SU-DHL-6 (cell line): ENCODE measurements around the gene HOXC11.

Experiments
- H2AFZ ChIP-seq: fragments of 200-600 bp; sonication (generic); 2 replicates; pipeline ENCODE4 v1.6.1; 2014; ENCODE audit warnings: low read depth, mild to moderate bottlenecking, moderate library complexity, mixed read lengths, antibody characterized with exemption, low read length; ENCODE audit not compliant: severe bottlenecking
- H3F3A ChIP-seq: fragments of 200-600 bp; shearing (Covaris generic); 2 replicates; pipeline ENCODE4 v1.6.0; 2016; ENCODE audit warnings: antibody characterized with exemption, mild to moderate bottlenecking; ENCODE audit not compliant: insufficient read depth
- H3K27ac ChIP-seq: fragments of 200-600 bp; sonication (generic); 2 replicates; pipeline ENCODE4 v1.5.1; 2016; ENCODE audit warnings: low read depth, mild to moderate bottlenecking, low read length, moderate library complexity, mixed read lengths
- H3K27me3 ChIP-seq: fragments of 200-600 bp; sonication (generic), shearing (Covaris generic); 2 replicates; pipeline ENCODE4 v1.6.0; 2014; ENCODE audit warnings: mild to moderate bottlenecking, low read length
- H3K36me3 ChIP-seq: fragments of 200-600 bp; sonication (generic); 2 replicates; pipeline ENCODE4 v1.6.1; 2014; ENCODE audit warnings: mild to moderate bottlenecking, low read length, mixed read lengths
- H3K4me2 ChIP-seq: fragments of 300-600, 200-600 bp; shearing (Covaris generic), sonication (generic); 2 replicates; pipeline ENCODE4 v1.6.0; 2014; ENCODE audit warnings: low read length, low read depth, mild to moderate bottlenecking; ENCODE audit not compliant: poor library complexity, severe bottlenecking
- H3K4me3 ChIP-seq: fragments of 200-600 bp; sonication (generic); 2 replicates; pipeline ENCODE4 v1.5.1; 2014; ENCODE audit warnings: antibody characterized with exemption, low read length, mild to moderate bottlenecking, mixed read lengths; ENCODE audit not compliant: insufficient read depth, poor library complexity, severe bottlenecking
- H3K79me2 ChIP-seq: fragments of 200-600 bp; sonication (generic); 2 replicates; pipeline ENCODE4 v1.6.1; 2014; ENCODE audit warnings: mild to moderate bottlenecking, low read length, moderate library complexity; ENCODE audit not compliant: insufficient read depth
- H3K9ac ChIP-seq: fragments of 200-600 bp; sonication (generic); 2 replicates; pipeline ENCODE4 v1.7.0; 2014; ENCODE audit warnings: mild to moderate bottlenecking, low read length
- H3K9me2 ChIP-seq: fragments of 200-600 bp; sonication (generic); replicated peaks from 2 replicates; pipeline ENCODE4 v1.6.1; 2014; ENCODE audit warnings: low read length; ENCODE audit not compliant: insufficient read depth
- H3K9me3 ChIP-seq: fragments of 200-600 bp; sonication (generic); 2 replicates; pipeline ENCODE4 v1.6.1; 2014; ENCODE audit warnings: low read length, mixed read lengths; ENCODE audit not compliant: insufficient read depth
- H4K20me1 ChIP-seq: fragments of 200-600 bp; sonication (generic); 2 replicates; pipeline ENCODE4 v1.6.1; 2014; ENCODE audit warnings: low read depth, mild to moderate bottlenecking, antibody characterized with exemption, low read length, moderate library complexity, mixed read lengths
- EZH2phosphoT487 ChIP-seq: fragments of 200-600 bp; sonication (generic), shearing (Covaris generic); conservative IDR thresholded peaks from 2 replicates; pipeline ENCODE4 v1.6.1; 2018; ENCODE audit warnings: mild to moderate bottlenecking, antibody characterized with exemption, low read length, moderate library complexity, mixed read lengths
- TF ChIP-seq, protein P1 (sequence below): fragments of 200-600 bp; sonication (generic); IDR thresholded peaks from one replicate; pipeline ENCODE4 v1.5.1; 2017; ENCODE audit warnings: antibody characterized with exemption, mild to moderate bottlenecking, low read length, moderate library complexity; ENCODE audit not compliant: insufficient read depth, poor library complexity, severe bottlenecking

Gene HOXC11

GRCh38 chr12:53965281-53966084, 7.4 kb upstream of the HOXC11 start:
- no peak overlapping the region for H3K4me3 ChIP-seq
- 0 out of 2 replicates have a peak, but pooled peaks cover 4% of the 10 kb centered on the region for H3K27me3 ChIP-seq
- TF ChIP-seq, protein P1, sequence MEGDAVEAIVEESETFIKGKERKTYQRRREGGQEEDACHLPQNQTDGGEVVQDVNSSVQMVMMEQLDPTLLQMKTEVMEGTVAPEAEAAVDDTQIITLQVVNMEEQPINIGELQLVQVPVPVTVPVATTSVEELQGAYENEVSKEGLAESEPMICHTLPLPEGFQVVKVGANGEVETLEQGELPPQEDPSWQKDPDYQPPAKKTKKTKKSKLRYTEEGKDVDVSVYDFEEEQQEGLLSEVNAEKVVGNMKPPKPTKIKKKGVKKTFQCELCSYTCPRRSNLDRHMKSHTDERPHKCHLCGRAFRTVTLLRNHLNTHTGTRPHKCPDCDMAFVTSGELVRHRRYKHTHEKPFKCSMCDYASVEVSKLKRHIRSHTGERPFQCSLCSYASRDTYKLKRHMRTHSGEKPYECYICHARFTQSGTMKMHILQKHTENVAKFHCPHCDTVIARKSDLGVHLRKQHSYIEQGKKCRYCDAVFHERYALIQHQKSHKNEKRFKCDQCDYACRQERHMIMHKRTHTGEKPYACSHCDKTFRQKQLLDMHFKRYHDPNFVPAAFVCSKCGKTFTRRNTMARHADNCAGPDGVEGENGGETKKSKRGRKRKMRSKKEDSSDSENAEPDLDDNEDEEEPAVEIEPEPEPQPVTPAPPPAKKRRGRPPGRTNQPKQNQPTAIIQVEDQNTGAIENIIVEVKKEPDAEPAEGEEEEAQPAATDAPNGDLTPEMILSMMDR: no peak
- no peak for TF ChIP-seq EZH2phosphoT487
- H4K20me1 ChIP-seq: no peaks in the 10 kb centered on the region
- no peak overlapping the region for H2AFZ ChIP-seq
- no peaks in the 10 kb centered on the region for H3K79me2 ChIP-seq
- H3K27ac ChIP-seq: no peak overlapping the region
- no peaks in the 10 kb centered on the region for H3K36me3 ChIP-seq
- H3K9ac ChIP-seq: no peak overlapping the region
- H3K9me2 ChIP-seq: no peaks in the 10 kb centered on the region
- no peaks in the 10 kb centered on the region for H3K9me3 ChIP-seq
- H3K4me2 ChIP-seq: no peak overlapping the region
- no peaks in the 10 kb centered on the region for H3F3A ChIP-seq

GRCh38 chr12:53966085-53966384, 6.9 kb upstream of the HOXC11 start:
- 0 out of 2 replicates have a peak, but pooled peaks cover 4% of the 10 kb centered on the region for H3K27me3 ChIP-seq
- no peaks in the 10 kb centered on the region for H3K9me3 ChIP-seq
- no peak overlapping the region for H3K9ac ChIP-seq
- H3K4me2 ChIP-seq: no peak overlapping the region
- H3K36me3 ChIP-seq: no peaks in the 10 kb centered on the region
- no peaks in the 10 kb centered on the region for H4K20me1 ChIP-seq
- no peaks in the 10 kb centered on the region for H3K9me2 ChIP-seq
- H3K4me3 ChIP-seq: no peak overlapping the region
- H3K79me2 ChIP-seq: no peaks in the 10 kb centered on the region
- no peak overlapping the region for H2AFZ ChIP-seq
- TF ChIP-seq, protein P1: no peak
- no peak for TF ChIP-seq EZH2phosphoT487
- H3K27ac ChIP-seq: no peak overlapping the region
- H3F3A ChIP-seq: no peaks in the 10 kb centered on the region

DNA sequence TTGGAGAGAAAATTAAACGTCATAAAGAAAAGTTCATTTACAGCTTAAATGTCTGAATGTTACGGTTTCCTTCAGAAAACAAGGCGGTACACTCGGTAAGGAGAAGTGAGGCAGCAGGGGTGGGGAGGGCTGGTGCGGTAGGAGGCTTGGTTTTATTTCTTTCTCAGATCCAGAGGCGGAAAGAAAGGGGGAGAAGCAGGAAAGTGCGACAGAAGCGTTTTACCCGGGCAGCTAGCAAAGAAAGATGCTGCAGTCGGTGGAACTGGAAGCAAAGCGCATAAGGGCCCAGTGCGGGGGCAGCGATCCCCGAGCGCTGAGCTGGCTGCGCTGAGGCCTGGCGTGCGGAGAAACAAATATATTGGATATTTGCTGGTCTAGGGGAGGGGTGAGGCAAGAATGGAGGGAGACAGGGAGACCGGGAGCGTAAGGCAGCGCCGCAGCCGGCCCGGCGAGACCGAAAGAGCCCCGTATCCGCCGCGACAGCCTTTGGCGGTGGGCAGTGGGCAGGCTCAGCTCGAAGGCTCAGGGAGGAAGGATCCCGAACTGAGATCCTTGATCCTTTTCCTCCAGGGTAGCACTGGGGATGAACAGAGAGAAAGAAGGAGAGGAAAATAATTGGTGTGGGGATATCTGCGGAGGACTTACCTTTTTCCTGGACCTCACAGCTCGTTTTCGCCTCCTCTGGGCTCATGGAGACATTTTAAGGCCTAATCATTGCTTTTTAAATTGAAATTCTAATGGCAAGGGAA, 6.4 kb upstream of the HOXC11 start:
- no peak overlapping the region for H2AFZ ChIP-seq
- H4K20me1 ChIP-seq: no peaks in the 10 kb centered on the region
- H3F3A ChIP-seq: no peaks in the 10 kb centered on the region
- TF ChIP-seq, protein P1: no peak
- no peak for TF ChIP-seq EZH2phosphoT487
- H3K27ac ChIP-seq: no peak overlapping the region
- no peaks in the 10 kb centered on the region for H3K9me3 ChIP-seq
- no peaks in the 10 kb centered on the region for H3K36me3 ChIP-seq
- no peaks in the 10 kb centered on the region for H3K9me2 ChIP-seq
- no peak overlapping the region for H3K9ac ChIP-seq
- 0 out of 2 replicates have a peak, but pooled peaks cover 4% of the 10 kb centered on the region for H3K27me3 ChIP-seq
- no peaks in the 10 kb centered on the region for H3K79me2 ChIP-seq
- H3K4me3 ChIP-seq: no peak overlapping the region
- no peak overlapping the region for H3K4me2 ChIP-seq
